Hippocampal formation (tissue), 2 donors: ENCODE results near the gene FKBP7.
A peak's percentile ranks its signal among the peaks of the same experiment; 100 is the strongest.
"Not testable (repeated sequence)": the region's sequence is repeated elsewhere in the genome, so short reads cannot be mapped to it uniquely, and the experiment has no call there.

Experiments used
- DNase-seq, 2 donors: peaks; one replicate each; lab custom pipeline; 2025; lab: John Stamatoyannopoulos, UW

The FKBP7 gene

DNA sequence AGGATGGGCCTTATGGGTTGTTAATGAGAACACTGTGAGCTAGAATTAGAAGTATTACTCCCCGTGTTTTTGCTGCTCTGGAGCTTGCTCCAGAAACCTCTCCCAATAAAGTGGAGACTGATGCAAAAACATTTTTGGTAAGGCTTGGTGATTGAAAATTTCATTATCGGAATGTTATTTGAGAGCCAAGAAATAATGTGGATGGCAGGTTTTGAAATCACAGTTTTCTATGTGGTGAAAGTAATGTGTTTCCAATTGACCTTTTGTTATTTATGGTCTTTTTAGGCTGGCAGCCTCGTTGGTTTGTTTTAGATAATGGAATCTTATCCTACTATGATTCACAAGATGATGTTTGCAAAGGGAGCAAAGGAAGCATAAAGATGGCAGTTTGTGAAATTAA, 7.0 kb upstream of the FKBP7 start:
- DNase-seq = no peak

- peak in 1 of 2 donors; percentile 17 for DNase-seq
Observed at GRCh38 chr2:178484245-178485041, 6.0 kb upstream of the FKBP7 start.

DNA sequence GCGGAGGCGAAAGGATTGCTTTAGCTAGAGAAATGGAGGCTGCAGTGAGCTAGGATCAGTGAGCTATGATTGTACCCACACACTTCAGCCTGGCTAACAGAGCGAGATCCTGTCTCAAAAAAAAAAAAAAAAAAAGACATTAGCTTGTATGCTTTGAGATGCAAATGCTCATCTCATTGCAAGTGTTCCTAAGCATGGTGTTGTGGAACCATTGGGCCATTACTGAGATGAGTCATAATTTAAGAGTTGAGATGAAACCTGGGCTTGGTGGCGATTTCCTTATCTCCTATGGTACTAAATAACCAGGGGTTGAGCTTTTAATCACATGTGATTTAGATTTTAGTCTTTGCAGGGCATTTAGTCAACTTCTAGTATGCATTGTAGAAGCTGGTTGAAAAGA, 4.0 kb upstream of the FKBP7 start:
- no peak for DNase-seq

GRCh38 chr2:178480227-178481181, 2.1 kb upstream of the FKBP7 start, which contains the start of gene PLEKHA3:
TSS of gene PLEKHA3 (plus strand) at chr2:178480457. CDS start at chr2:178480870, 413 bp downstream.
- peak; percentile 89 to 94 for DNase-seq

- peak in 1 of 2 donors; percentile 57 for DNase-seq
Observed at GRCh38 chr2:178479758-178480226, 1.4 kb upstream of the FKBP7 start.

- no peak for DNase-seq
Observed at GRCh38 chr2:178479275-178479616, 846 bp upstream of the FKBP7 start.

GRCh38 chr2:178478130-178478438, 316 bp downstream of the FKBP7 start:
- no peak for DNase-seq

- DNase-seq = no peak
Observed at GRCh38 chr2:178477443-178478129, 814 bp downstream of the FKBP7 start.

DNA sequence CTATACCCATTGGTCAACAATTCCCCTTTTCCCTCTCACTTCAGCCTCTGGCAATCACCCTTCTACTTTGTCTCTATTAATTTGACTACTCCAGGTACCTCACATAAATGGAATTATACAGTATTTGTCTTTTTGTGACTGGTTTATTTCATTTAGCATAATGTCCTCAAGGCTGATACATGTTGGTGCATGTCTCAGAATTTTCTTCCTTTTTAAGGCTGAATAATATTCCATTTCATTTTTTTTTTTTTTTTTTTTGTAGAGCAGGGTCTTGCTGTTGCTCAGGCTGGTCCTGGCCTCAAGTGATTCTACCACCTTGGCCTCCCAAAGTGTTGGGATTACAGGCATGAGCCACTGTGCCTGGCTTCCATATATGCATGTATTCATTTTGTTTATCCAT, 1.9 kb downstream of the FKBP7 start:
- DNase-seq = no peak

DNA sequence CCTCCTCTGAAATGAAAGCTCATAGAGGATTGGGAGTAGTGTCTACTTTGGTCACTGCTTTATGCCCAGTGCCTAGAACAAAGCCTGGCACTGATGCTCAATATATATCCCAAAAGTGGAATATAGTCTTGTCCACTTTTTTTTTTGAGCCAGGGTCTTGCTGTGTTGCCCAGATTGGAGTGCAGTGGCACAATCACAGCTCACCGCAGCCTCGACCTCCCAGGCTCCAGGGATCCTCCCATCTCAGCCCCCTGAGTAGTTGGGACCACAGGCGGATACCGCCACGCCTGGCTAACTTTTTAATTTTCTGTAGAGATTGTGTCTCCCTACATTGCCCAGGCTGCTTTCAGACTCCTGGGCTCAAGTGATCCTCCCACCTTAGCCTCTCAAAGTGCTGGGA, 3.8 kb downstream of the FKBP7 start:
- no peak for DNase-seq

- DNase-seq = no peak
Observed at GRCh38 chr2:178473931-178474330, 4.5 kb downstream of the FKBP7 start.

DNA sequence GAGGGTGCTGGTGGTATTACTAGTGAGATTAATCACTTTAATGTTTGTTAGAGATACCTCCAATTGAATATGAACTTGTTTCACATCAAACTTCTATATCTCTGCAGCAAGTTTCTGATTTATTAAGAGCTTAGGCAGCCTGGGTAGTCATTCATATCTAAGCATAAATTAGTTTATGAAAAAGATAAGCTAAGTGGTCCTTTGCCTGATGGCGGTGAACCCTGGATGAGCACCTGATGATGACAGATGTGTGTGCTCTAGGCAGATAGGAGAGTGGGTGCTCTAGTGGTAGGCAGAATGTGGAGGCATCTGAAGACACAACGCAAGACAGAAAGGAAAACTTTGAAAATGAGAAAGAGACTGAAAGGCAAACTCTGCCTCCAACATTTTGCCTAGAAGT, 5.0 kb downstream of the FKBP7 start:
- no peak for DNase-seq

- DNase-seq = not testable (repeated sequence)
Observed at GRCh38 chr2:178471313-178471712, 7.1 kb downstream of the FKBP7 start.

DNA sequence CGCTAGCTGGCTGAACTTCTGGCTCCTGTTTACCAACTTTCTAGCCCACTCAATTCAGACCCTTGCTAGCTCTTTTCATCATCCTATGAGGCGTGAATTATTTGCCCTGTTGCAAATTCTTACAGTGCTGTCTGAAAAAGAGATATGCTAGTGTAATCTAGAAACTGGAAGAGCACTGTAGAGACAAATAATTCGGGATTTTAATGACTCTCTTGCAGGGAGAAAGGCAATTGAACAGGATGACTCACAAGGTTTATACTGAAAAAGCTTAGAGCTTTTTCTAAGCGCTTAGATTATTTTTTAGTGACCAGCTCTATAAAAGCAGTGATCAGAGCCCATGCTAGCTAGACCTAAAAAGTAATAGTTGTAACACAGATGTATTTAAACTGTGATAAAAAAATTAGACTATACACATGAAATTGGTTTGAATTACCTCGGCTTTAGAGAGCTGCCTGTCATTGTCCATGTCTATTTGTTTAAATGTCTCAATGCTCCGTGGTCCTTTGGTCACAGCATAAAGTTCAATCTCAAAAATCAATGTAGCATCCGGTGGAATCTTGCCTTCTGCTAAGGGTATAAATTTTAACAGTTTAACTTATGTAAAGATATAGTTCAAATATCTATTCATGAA, 9.1 kb downstream of the FKBP7 start:
- DNase-seq = no peak

GRCh38 chr2:178457390-178457886, 21.0 kb downstream of the FKBP7 start:
- DNase-seq = no peak

GRCh38 chr2:178455947-178456346, 22.5 kb downstream of the FKBP7 start:
- DNase-seq = no peak

- DNase-seq = no peak
Observed at GRCh38 chr2:178452870-178453269, 25.5 kb downstream of the FKBP7 start.

GRCh38 chr2:178452334-178452733, 26.1 kb downstream of the FKBP7 start:
- DNase-seq = no peak

GRCh38 chr2:178450774-178451525, 27.4 kb downstream of the FKBP7 start, which contains the start of the genes PJVK and PRKRA:
TSS of gene PJVK (plus strand) at chr2:178451378. CDS start at chr2:178453410, 2,032 bp downstream.
TSS of gene PRKRA (minus strand) at chr2:178451175. CDS start at chr2:178451030, 145 bp downstream.
- DNase-seq = peak; percentile 97 to 98

- no peak for DNase-seq
Observed at GRCh38 chr2:178450524-178450773, 28.0 kb downstream of the FKBP7 start.
